BJ (cell line): Measurements from ENCODE around the gene CERS6. TPM values are rescaled to one million over a fixed set of nuclear protein-coding genes. Genes with fewer than 3 reads are reported as not detected.

Experiments
- CTCF ChIA-PET: fragments of 350-600 bp; formaldehyde crosslinking; extraction: SDS; loops from one replicate; lab custom pipeline; 2021; ENCODE audit warnings: antibody characterized with exemption, inconsistent platforms; lab: Yijun Ruan, JAX
- POLR2A ChIA-PET: fragments of 300-600 bp; sonication (Branson Sonifier 250); formaldehyde crosslinking; extraction: SDS; loops from one replicate; lab custom pipeline; 2021; ENCODE audit warnings: antibody characterized with exemption; lab: Charles Lee
- DNase-seq: peaks from one replicate; pipeline ENCODE4 v3.0.0-alpha.2; 2011; ENCODE audit warnings: low read depth
- H3K27me3 ChIP-seq: 2 replicates; pipeline ENCODE4 v1.6.0; 2011; ENCODE audit warnings: low read length; ENCODE audit not compliant: control insufficient read depth, insufficient read depth
- H3K36me3 ChIP-seq: 2 replicates; pipeline ENCODE4 v1.5.1; 2011; ENCODE audit warnings: low read length; ENCODE audit not compliant: control insufficient read depth, insufficient read depth
- H3K4me3 ChIP-seq: 2 replicates; pipeline ENCODE4 v1.5.1; 2011; ENCODE audit warnings: low read depth, mild to moderate bottlenecking, control low read depth, low read length
- CTCF ChIP-seq: IDR thresholded peaks from 2 replicates; pipeline ENCODE4 v1.5.1; 2011; ENCODE audit warnings: low read depth, mild to moderate bottlenecking, control low read depth, inconsistent platforms, low read length, moderate library complexity; ENCODE audit not compliant: insufficient read depth
- polyA plus RNA-seq: library from polyadenylated mRNA; depleted of rRNA; stranded (reverse); fragments of >200 nt; gene quantifications from 2 replicates; pipeline ENCODE4 v1.2.3, GENCODE V29; 2011

CERS6 gene
- polyA plus RNA-seq, 1 experiment: 1.6 TPM

DNA sequence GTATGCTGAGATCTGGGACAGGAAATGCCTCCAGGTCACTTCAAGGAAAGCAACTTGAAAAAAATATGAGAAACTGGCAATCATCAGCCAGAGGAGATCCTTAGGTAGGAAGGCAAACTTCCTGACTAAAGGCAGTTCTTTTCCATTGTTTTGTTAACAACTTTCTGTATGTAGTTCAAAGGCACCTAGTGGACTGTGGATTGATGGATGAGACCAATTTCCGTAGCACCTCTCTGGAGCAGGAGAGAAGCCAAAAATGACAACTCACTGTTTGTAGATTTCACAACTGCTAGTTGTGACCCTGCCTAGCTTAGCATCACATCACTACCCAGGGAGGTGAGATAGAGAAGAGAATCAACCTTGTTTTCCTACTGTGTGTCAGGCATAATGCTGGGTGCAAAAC lies 324.6 kb downstream of the CERS6 start:
- CTCF ChIA-PET: interaction anchor here (1.1 kb wide), 1 partner anchor 19 kb away, joined by 3 read pairs; no protein-coding TSS in a partner anchor
- TF ChIP-seq CTCF: no peak
- H3K4me3 ChIP-seq: no peak overlapping the region
- POLR2A ChIA-PET: no interaction called here
- no peak for DNase-seq
- H3K27me3 ChIP-seq: no peaks in the 10 kb centered on the region
- no peaks in the 10 kb centered on the region for H3K36me3 ChIP-seq

DNA sequence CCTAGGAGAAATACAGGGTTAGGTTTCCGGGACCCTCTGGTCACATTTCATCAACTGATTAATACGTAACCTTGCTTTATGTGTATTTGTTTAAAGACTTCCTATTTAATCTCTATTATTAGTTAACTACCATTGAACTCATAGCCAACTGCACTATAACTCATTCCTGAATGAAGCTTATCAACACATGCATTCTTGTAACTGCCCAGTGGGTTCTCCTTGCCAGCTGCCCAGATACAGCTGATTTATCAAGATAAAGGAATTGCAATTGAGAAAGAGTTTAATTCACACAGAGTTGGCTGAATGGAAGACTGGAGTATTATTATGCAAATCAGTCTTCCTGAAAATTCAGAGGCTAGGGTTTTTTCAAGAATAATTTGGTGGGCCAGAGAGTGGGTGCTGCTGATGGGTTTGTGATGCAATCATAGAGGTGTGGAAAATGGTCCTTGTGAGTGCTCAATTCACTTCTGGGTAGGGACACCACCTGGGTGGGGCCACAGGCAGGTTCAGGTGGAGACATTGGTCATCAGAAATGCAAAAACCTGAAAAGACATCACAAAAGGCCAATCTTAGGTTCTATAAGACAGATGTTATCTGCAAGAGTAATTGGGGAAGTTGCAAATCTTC lies 325.2 kb downstream of the CERS6 start:
- Histone ChIP-seq H3K27me3 (no peaks in the 10 kb centered on the region), H3K4me3 (no peak overlapping the region), H3K36me3 (no peaks in the 10 kb centered on the region)
- TF ChIP-seq CTCF: no peak
- POLR2A ChIA-PET: no interaction called here
- DNase-seq: no peak
- CTCF ChIA-PET: interaction anchor here (1.1 kb wide), 1 partner anchor 18 kb away, joined by 3 read pairs; no protein-coding TSS in a partner anchor

DNA sequence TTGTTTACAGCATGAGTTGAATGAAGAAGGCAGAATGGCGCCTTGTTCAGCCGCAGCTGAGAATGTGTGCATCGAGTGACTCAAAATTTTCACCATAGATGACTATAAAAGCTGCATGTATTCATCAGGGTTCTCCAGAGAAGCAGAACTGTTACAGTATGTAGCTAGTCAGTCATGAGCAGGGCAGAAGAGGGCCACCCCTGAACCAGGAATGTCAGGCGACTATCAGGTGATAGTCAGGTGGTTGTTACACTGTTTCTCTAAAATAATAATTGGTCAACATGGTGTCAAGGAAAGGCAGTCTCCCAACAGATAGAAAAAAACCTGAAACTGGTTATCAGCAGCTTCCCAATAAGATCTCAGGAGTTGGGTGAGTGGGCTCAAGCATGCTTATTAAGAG lies 326.2 kb downstream of the CERS6 start:
- DNase-seq: no peak
- H3K36me3 ChIP-seq: no peaks in the 10 kb centered on the region
- TF ChIP-seq CTCF: no peak
- no peak overlapping the region for H3K4me3 ChIP-seq
- CTCF ChIA-PET: no interaction called here
- POLR2A ChIA-PET: no interaction called here
- H3K27me3 ChIP-seq: no peaks in the 10 kb centered on the region

DNA sequence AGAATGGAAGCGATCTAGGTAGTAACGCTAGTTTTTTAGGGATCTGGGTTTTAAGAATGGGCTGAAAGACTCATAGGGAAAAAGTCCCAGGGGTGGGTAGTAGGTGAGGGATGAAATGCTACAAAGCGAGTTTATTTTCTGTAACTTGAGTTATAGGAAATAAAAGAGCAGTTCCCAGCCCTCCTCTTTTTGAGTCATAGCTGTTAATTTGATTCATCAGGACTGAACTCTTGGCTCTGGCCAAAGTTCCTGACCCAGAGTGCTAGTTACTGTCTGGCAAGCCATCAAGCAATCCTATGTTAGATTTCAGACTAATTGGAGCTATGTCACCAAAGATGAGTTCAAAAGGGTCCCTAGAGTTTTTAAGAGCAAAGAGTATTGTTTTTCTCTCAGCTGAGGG lies 328.9 kb downstream of the CERS6 start:
- POLR2A ChIA-PET: interaction anchor here (0.5 kb wide), 1 partner anchor 1360 kb away, joined by 3 read pairs; no protein-coding TSS in a partner anchor
- CTCF ChIA-PET: interaction anchor here (0.7 to 1.8 kb wide), 2 partner anchors 11 to 55 kb away, joined by 3 to 7 read pairs; no protein-coding TSS in a partner anchor
- DNase-seq: no peak

More for the DNA sequence above, 328.9 kb downstream of the CERS6 start:
- TF ChIP-seq CTCF: no peak
- no peak overlapping the region for H3K4me3 ChIP-seq
- H3K36me3 ChIP-seq: no peaks in the 10 kb centered on the region
- H3K27me3 ChIP-seq: no peaks in the 10 kb centered on the region
